Islet of Langerhans (tissue), 1 donor: ENCODE measurements around the gene SLC6A3.

Experiments
- FAIRE-seq: peaks from one replicate; lab custom pipeline; 2011; peaks lifted over from hg19 to GRCh38; lab: Jason Lieb, UNC

The SLC6A3 gene

GRCh38 chr5:1419476-1420210 is 25.6 kb downstream of the SLC6A3 start:
- FAIRE-seq, result no peak

- no peak for FAIRE-seq
Observed at GRCh38 chr5:1418921-1419280, 26.3 kb downstream of the SLC6A3 start.

- FAIRE-seq, result no peak
Observed at GRCh38 chr5:1418238-1418920, 26.9 kb downstream of the SLC6A3 start.

- FAIRE-seq, result no peak
Observed at GRCh38 chr5:1417586-1418225, 27.5 kb downstream of the SLC6A3 start.

GRCh38 chr5:1416856-1417469 is 28.3 kb downstream of the SLC6A3 start:
- FAIRE-seq, result no peak

- FAIRE-seq, result no peak
Observed at GRCh38 chr5:1415626-1416360, 29.4 kb downstream of the SLC6A3 start.

- no peak for FAIRE-seq
Observed at GRCh38 chr5:1415059-1415425, 30.2 kb downstream of the SLC6A3 start.

- no peak for FAIRE-seq
Observed at GRCh38 chr5:1414311-1415058, 30.8 kb downstream of the SLC6A3 start.

- no peak for FAIRE-seq
Observed at GRCh38 chr5:1413611-1414241, 31.5 kb downstream of the SLC6A3 start.

- FAIRE-seq, result no peak
Observed at GRCh38 chr5:1413211-1413610, 32.0 kb downstream of the SLC6A3 start.

- no peak for FAIRE-seq
Observed at GRCh38 chr5:1412621-1413020, 32.6 kb downstream of the SLC6A3 start.

GRCh38 chr5:1412163-1412562 is 33.1 kb downstream of the SLC6A3 start:
- FAIRE-seq, result no peak

- FAIRE-seq, result no peak
Observed at GRCh38 chr5:1411099-1411498, 34.1 kb downstream of the SLC6A3 start.

GRCh38 chr5:1410156-1411014 is 34.9 kb downstream of the SLC6A3 start:
- no peak for FAIRE-seq

GRCh38 chr5:1409381-1410110 is 35.7 kb downstream of the SLC6A3 start:
- no peak for FAIRE-seq

GRCh38 chr5:1406681-1407640 is 38.3 kb downstream of the SLC6A3 start:
- FAIRE-seq, result no peak

GRCh38 chr5:1405539-1406530 is 39.4 kb downstream of the SLC6A3 start:
- no peak for FAIRE-seq
